Stimulated activated CD4-positive, alpha-beta T cell treated with anti-CD3 and anti-CD28 coated beads, TNF-alpha, amount 100 ng/mL, for 24 hours (primary cell): ENCODE results near the gene METTL2B.
"Not testable (repeated sequence)": the region's sequence is repeated elsewhere in the genome, so short reads cannot be mapped to it uniquely, and the experiment has no call there.

ENCODE experiments used
- DNase-seq, 3 experiments: peaks; one replicate each; pipeline ENCODE4 v3.0.0-alpha.2; 2020; ENCODE audit warnings: low read depth in 3 of 3

Gene METTL2B

GRCh38 chr7:128523932-128524524 lies 47.5 kb downstream of the METTL2B start:
- not testable (repeated sequence) for DNase-seq

- DNase-seq, result not testable (repeated sequence)
These were observed 49.0 kb downstream of the METTL2B start for GRCh38 chr7:128525584-128525983.

GRCh38 chr7:128526062-128526466 lies 49.5 kb downstream of the METTL2B start:
- not testable (repeated sequence) for DNase-seq

GRCh38 chr7:128529191-128529590 lies 52.6 kb downstream of the METTL2B start:
- DNase-seq, result not testable (repeated sequence)

GRCh38 chr7:128530121-128530854 lies 53.7 kb downstream of the METTL2B start:
- peak in 1 of 3 experiments; percentile 27 for DNase-seq

GRCh38 chr7:128530855-128531104 lies 54.2 kb downstream of the METTL2B start:
- peak in 1 of 3 experiments; percentile 20 for DNase-seq

- peak; percentile 28 to 81 (median 64) for DNase-seq
These were observed 54.8 kb downstream of the METTL2B start for GRCh38 chr7:128531105-128531954.

GRCh38 chr7:128531955-128532478 lies 55.5 kb downstream of the METTL2B start:
- peak in 1 of 3 experiments; percentile 40 for DNase-seq

GRCh38 chr7:128532956-128533355 lies 56.4 kb downstream of the METTL2B start:
- DNase-seq, result not testable (repeated sequence)

- not testable (repeated sequence) for DNase-seq
These were observed 60.9 kb downstream of the METTL2B start for GRCh38 chr7:128537410-128537809.

GRCh38 chr7:128542530-128542929 lies 66.0 kb downstream of the METTL2B start:
- not testable (repeated sequence) for DNase-seq

GRCh38 chr7:128543300-128543699 lies 66.8 kb downstream of the METTL2B start:
- DNase-seq, result not testable (repeated sequence)

GRCh38 chr7:128546319-128546851 lies 69.8 kb downstream of the METTL2B start:
- DNase-seq, result not testable (repeated sequence)

GRCh38 chr7:128550920-128551319 lies 74.4 kb downstream of the METTL2B start:
- no peak for DNase-seq

- not testable (repeated sequence) for DNase-seq
These were observed 77.8 kb downstream of the METTL2B start for GRCh38 chr7:128554394-128554793.
